ENCODE data around the gene RNH1.

The RNH1 gene

DNA sequence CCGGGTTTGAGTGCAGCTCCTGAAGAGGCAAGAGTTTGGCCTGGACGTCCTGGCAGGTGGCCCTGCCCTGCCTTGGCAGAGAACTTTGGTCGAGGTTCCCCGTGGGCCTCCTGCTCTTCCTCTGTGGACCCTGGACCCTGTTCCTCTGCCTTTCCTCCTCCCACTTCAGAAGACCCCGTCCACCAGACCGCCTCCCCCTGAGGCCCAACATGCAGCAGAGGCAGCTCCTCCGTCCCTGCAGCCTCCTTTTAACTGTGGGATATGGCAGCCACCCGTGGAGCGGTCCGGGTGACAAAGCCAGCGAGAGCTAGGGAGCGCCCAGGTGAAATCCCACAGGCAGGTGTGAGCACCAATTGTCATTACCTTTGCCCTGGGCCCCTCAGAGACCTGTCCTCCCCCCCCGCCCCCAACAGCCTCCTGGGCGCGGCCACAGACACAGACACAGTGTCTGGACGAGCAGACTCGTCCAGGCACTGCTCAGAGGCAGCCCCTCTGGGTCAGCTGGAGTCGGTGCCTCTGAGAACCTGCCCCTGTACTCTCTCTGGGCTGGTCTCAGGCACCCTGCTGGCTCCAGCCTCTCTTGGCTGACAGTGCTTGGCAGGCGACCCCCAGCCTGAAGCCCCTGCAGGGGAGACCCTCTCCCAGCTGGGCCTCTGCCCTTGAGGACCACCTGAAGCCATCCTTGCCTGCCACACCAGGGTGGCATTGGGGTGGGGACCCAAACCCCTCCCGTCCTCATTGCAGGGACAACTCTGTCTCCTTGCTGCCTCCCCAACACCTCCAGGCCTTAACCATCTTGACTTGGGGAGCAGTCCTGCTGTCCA is 61.1 kb downstream of the RNH1 start:
- Histone ChIP-seq H3K9ac (ENCODE audit: low read length) (no peak overlapping the region), H4K20me1 (ENCODE audit: insufficient read depth, low read length) (no peaks in the 10 kb centered on the region), H2AFZ (ENCODE audit: low read length) (no peak overlapping the region), H3K4me1 (ENCODE audit: low read length) (peaks cover 14% of the 10 kb centered on the region; the same call in 1 of the 2 replicates), H3F3A (ENCODE audit: insufficient read depth, low read length) (peaks cover 21% of the 10 kb centered on the region), H3K36me3 (replicated peaks; ENCODE audit: insufficient read depth, low read length) (no peaks in the 10 kb centered on the region), H3K4me3 (ENCODE audit: low read length) (no peak overlapping the region), H3K27me3 (replicated peaks; ENCODE audit: insufficient read depth, low read length) (peaks cover 36% of the 10 kb centered on the region), H3K4me2 (ENCODE audit: low read depth, low read length) (no peak overlapping the region), H3K79me2 (ENCODE audit: low read length) (peaks cover 12% of the 10 kb centered on the region; the same call in 1 of the 2 replicates), H3K9me2 (replicated peaks; ENCODE audit: insufficient read depth, low read length) (no peaks in the 10 kb centered on the region), H3K9me3 (replicated peaks; ENCODE audit: insufficient read depth, low read length) (no peaks in the 10 kb centered on the region), H3K27ac (ENCODE audit: low read length) (no peak overlapping the region)
- no peak for DNase-seq
- no peak for TF ChIP-seq EZH2phosphoT487 (IDR thresholded peaks at IDR 0.05; ENCODE audit: low read length)
- no peak for TF ChIP-seq EZH2 (optimal IDR thresholded peaks at IDR 0.05; ENCODE audit: low read depth, low read length)
- TF ChIP-seq CTCF (IDR thresholded peaks at IDR 0.05; ENCODE audit: low read length), result no peak
